ENCODE data around the gene PRPSAP1.

Gene PRPSAP1

DNA sequence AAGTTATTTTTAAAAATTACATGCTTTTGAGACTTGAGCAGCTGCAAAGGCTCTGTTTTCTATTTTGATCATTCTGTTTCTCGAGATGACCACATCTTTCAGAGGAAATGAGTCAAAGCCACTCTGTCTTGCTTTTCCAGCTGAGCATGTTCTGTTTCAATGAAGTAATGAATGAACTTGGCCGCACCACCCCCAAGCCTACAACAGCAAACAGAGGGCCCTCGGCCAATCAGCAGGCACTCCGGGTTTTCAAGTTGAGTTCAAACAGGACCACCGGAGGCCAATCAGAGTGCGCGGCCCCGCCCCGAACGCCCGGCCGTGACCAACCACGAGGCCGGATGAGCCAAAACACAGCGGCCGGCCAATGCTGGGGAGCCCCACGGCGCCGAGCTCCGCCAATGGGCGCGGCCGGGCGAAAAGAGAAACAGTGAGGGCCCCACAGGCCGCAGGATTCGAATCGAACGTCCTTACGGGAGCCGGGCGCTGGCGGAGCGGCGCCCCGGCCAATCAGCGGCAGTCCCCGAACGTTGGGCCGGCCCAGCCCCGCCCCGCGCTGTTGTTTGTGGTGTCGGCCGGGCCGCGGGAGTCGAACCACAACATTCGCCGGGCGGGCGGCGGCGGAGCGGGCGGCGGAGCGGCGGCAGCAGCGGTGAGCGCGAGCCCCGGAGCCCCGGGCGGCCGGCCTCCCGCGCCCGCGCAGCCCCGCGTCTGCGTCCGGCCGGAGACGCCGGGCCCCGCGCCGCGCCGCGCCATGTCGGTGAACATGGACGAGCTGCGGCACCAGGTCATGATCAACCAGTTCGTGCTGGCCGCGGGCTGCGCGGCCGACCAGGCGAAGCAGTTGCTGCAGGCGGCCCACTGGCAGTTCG is 88.7 kb downstream of the PRPSAP1 start, which contains the start of gene UBALD2:
Gene UBALD2 (plus strand): TSS at position 594 of the 869 bp plus-strand sequence. CDS start 158 bp downstream, at position 752.
- H3K27ac ChIP-seq (ENCODE audit: extremely low read depth, low read depth, low read length): peak within 1 kb of the TSS; percentile 81
- ChIA-PET POLR2A (interaction anchor here (0.6 to 1.7 kb wide), 27 partner anchors 9 to 409 kb away, joined by 3 to 17 read pairs (median 5); partner anchors contain the start of genes FBF1, PRPSAP1, RNF157 and WBP2), CTCF (interaction anchor here (0.6 to 6.4 kb wide), 8 partner anchors 9 to 258 kb away, joined by 3 to 47 read pairs (median 4); no protein-coding TSS in a partner anchor)
- H3K4me3 ChIP-seq (ENCODE audit: low read depth, low read length): peak within 1 kb of the TSS; percentile 89
- H3K36me3 ChIP-seq (ENCODE audit: control insufficient read depth in 2 of 2, insufficient read depth in 1 of 2, low read length in 2 of 2): peaks cover 5 to 17% of the 10 kb centered on the region in 2 experiments; a peak in 2 of 3 replicates
- H3K9me3 ChIP-seq (ENCODE audit: control insufficient read depth, insufficient read depth, low read depth, low read length): no peaks in the 10 kb centered on the region
- no peaks in the 10 kb centered on the region; the same call in 1 of the 2 replicates for H3K4me1 ChIP-seq (ENCODE audit: control insufficient read depth, insufficient read depth, low read length)
- TF ChIP-seq ZBTB20 (tag by site-specific recombination; IDR thresholded peaks at IDR 0.05): peak; percentile 75; the same call in 1 of the 2 replicates
- TF ChIP-seq ZNF830 (tag by site-specific recombination; IDR thresholded peaks at IDR 0.05; ENCODE audit: low read depth): no peak
- TF ChIP-seq KLF9 (tag by site-specific recombination; IDR thresholded peaks at IDR 0.05; ENCODE audit: low read depth): no peak
- TF ChIP-seq ZNF19 (tag by site-specific recombination; IDR thresholded peaks at IDR 0.05; ENCODE audit: low read depth): no peak
- peak; percentile 99 for TF ChIP-seq SP2 (tag by site-specific recombination; IDR thresholded peaks at IDR 0.05)
- TF ChIP-seq ZNF341 (tag by site-specific recombination; IDR thresholded peaks at IDR 0.05; ENCODE audit: low read depth): peak; percentile 85
- 0 out of 2 replicates have a peak, but pooled peaks have one; percentile 42 for TF ChIP-seq ZNF660 (tag by site-specific recombination; IDR thresholded peaks at IDR 0.05)
- peak; percentile 77 for TF ChIP-seq ZNF629 (tag by site-specific recombination; IDR thresholded peaks at IDR 0.05)
- TF ChIP-seq ZBTB17 (tag by site-specific recombination; IDR thresholded peaks at IDR 0.05): peak; percentile 73
- TF ChIP-seq ZNF138 (tag by site-specific recombination; IDR thresholded peaks at IDR 0.05; ENCODE audit: borderline replicate concordance): no peak
- TF ChIP-seq ZNF692 (tag by site-specific recombination; IDR thresholded peaks at IDR 0.05): peak; percentile 98
- TF ChIP-seq ZBTB21 (tag by site-specific recombination; IDR thresholded peaks at IDR 0.05): 0 out of 2 replicates have a peak, but pooled peaks have one; percentile 22
- TF ChIP-seq MYNN (tag by site-specific recombination; IDR thresholded peaks at IDR 0.05; ENCODE audit: borderline replicate concordance): no peak
- TF ChIP-seq GLIS1 (tag by site-specific recombination; IDR thresholded peaks at IDR 0.05): peak; percentile 79
- peak; percentile 100 for TF ChIP-seq GLIS2 (tag by site-specific recombination; IDR thresholded peaks at IDR 0.05)
- peak; percentile 81 for TF ChIP-seq ZBTB8A (tag by site-specific recombination; IDR thresholded peaks at IDR 0.05)
- no peak for TF ChIP-seq ZNF518A (tag by site-specific recombination; conservative IDR thresholded peaks at IDR 0.05; ENCODE audit: low read depth)
- TF ChIP-seq ZNF132 (tag by site-specific recombination; IDR thresholded peaks at IDR 0.05; ENCODE audit: borderline replicate concordance): no peak
- no peak for TF ChIP-seq SCRT2 (tag by site-specific recombination; IDR thresholded peaks at IDR 0.05)
- peak; percentile 81 for TF ChIP-seq PATZ1 (tag by site-specific recombination; IDR thresholded peaks at IDR 0.05)
- TF ChIP-seq ZNF792 (tag by site-specific recombination; IDR thresholded peaks at IDR 0.05): no peak
- no peak for TF ChIP-seq ZNF837 (tag by site-specific recombination; IDR thresholded peaks at IDR 0.05)
- peak; percentile 83 for TF ChIP-seq ATF2 (tag by site-specific recombination; IDR thresholded peaks at IDR 0.05; ENCODE audit: low read depth)
- TF ChIP-seq OSR2 (tag by site-specific recombination; IDR thresholded peaks at IDR 0.05): no peak
- no peak for TF ChIP-seq ZNF747 (tag by site-specific recombination; IDR thresholded peaks at IDR 0.05)
- TF ChIP-seq ZNF302 (tag by site-specific recombination; IDR thresholded peaks at IDR 0.05; ENCODE audit: low read depth): no peak
- no peak for TF ChIP-seq ZBTB48 (tag by site-specific recombination; IDR thresholded peaks at IDR 0.05)

Data from HEK293 (cell line).